Measurements from ENCODE around the gene MYH10. TPM values are rescaled to one million over a fixed set of nuclear protein-coding genes. Genes with fewer than 3 reads are reported as not detected.

Gene MYH10
- 1 to 10 TPM in 3 of 6 donors, under 1 TPM in 2, not detected in 1; 0.35 to 5.0 (median 1.9) TPM for polyA plus RNA-seq (ENCODE audit: low read depth in 6 of 6)

DNA sequence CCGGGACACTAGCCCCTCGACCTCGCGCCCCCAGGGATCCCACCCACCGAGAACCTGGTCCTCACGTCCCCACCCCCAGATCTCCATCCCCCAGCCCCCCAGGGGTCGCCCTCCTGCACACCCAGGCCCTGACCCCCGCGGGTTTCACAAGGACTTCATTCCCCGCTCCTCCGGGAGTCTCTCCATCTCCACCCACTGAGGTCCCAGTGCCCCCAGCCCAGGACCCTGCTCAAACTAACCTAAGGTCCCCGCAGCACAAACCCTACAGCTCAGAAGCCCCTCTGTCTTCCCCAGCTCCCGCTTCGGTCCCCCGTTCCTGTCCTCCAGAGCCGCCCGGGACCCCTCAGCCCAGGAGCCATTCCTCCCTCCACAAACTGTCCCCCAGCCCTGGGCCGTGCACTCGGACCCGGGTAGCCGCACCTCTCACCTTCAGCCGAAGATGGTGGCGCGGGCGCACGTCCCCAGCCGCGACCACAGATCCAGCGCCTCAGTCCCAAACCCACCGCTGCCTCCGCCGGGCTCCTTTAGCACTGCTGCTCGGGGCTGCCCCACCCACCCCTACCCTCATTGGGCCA is at the start of gene MYH10:
TSS of gene MYH10 (minus strand) at position 499 of the 575 bp plus-strand sequence. CDS start 7,479 bp downstream, outside the sequence.
- Mint-ChIP-seq H3K4me3 (peak within 1 kb of the TSS; percentile 91 to 100 (median 99)), H3K9me3 (peaks cover 0 to 1% (median 0%) of the 10 kb centered on the region in 7 donors), H3K4me1 (peaks cover 12 to 18% (median 16%) of the 10 kb centered on the region in 3 donors), H3K27me3 (peaks cover 36 to 55% (median 51%) of the 10 kb centered on the region in 3 donors), H3K36me3 (peaks cover 0 to 6% of the 10 kb centered on the region in 2 donors), H3K27ac (peak within 1 kb of the TSS; percentile 58 to 91 (median 82))
- ATAC-seq (ENCODE audit: low read depth in 2 of 2): no peak
- no peak for DNase-seq

DNA sequence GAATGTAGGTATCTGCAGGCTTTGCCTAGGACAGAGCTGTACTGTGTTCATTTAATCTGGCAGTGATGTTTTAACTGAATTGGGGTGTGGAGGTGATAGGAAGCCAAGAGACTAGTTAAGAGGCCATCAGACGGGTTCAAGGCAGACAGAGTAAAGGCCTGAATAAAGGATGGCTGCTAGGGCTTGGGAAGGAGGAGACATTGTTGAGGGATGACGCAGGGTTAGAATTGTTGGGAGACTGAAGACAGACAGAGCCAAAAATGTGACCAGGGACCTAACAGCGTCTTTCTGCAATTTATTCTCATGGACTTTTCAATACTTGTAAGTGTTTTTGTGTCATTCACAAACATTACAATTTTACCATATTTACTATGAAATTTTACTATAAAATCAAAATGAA is 48.6 kb upstream of the MYH10 start:
- peaks cover 7 to 27% (median 20%) of the 10 kb centered on the region in 3 donors for H3K27me3 Mint-ChIP-seq
- no peak overlapping the region for H3K27ac Mint-ChIP-seq
- H3K4me3 Mint-ChIP-seq: no peak overlapping the region
- DNase-seq: no peak
- ATAC-seq (ENCODE audit: low read depth in 2 of 2): no peak
- no peaks in the 10 kb centered on the region for H3K4me1 Mint-ChIP-seq
- no peaks in the 10 kb centered on the region for H3K36me3 Mint-ChIP-seq
- H3K9me3 Mint-ChIP-seq: peaks cover 0 to 12% (median 5%) of the 10 kb centered on the region in 7 donors

DNA sequence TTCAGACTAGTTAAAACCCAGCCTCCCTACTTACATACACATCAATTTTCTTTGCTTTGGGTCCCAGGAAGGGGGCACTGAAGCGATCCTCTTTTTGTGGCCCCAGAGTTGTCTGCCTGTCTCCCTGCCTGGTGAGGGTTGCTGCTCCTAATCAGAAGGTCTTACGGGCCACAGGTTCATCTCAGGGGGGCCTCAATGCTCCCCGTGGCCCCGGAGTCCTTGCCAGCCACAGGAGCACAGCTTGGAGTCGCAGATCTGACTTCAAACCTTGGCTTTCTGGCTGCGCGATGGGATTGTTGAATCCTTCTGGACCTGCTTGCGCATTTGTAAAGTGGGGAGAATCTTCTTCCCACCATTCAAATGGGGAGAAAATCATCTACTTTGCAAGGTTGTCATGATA is 44.8 kb upstream of the MYH10 start:
- no peak overlapping the region for H3K27ac Mint-ChIP-seq
- peaks cover 10 to 24% (median 15%) of the 10 kb centered on the region in 3 donors for H3K27me3 Mint-ChIP-seq
- no peaks in the 10 kb centered on the region for H3K4me1 Mint-ChIP-seq

DNA sequence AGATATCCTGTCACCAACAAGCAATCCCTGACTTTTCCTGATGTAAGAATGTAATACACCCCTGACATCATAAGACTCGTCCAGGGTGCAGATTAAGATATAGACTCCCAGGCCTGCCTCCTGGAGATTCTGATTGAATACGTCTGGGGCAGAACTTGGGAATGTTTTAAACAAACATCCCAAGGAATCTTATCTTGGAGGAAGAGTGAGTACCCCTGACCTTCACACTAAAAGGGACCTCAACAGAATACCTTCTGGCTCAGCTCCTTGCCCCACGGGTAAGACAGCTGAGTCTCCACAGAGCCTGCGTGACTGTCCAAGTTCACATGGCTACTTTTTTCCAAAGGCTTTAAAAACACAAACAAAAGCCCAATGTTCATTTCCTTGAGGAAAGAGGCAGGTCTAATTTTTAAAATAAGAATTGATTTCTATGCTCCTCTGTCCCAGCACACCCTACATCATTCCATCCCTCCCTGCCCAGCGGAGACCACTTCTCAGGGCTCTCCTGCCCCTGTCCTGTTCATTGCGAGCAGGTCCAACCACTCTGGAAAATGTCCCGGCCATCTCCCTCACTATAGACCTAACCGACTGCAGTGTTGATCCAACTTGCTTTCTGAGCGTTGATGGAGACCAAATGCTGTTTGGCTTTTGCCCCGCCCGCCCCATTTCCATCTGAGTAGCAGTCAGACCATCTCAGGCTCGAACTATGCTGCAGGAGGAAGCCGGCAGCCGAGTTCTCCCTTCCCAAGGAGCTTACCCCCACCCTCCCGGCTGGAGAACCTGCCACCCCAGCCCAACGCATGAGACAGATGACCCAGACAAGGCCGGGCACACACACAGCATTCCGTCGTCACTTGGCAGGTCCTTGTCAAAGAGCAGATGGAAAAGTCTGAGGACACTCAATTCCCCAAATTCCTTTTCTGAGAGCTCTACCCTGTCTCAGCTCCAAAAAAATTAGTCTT is 44.1 kb upstream of the MYH10 start:
- H3K4me3 Mint-ChIP-seq: no peak overlapping the region
- no peak for ATAC-seq (ENCODE audit: low read depth in 2 of 2)

More for the DNA sequence above, 44.8 kb upstream of the MYH10 start:
- ATAC-seq (ENCODE audit: low read depth in 2 of 2): no peak
- peaks cover 0 to 12% (median 5%) of the 10 kb centered on the region in 7 donors for H3K9me3 Mint-ChIP-seq
- no peak overlapping the region for H3K4me3 Mint-ChIP-seq
- no peaks in the 10 kb centered on the region for H3K36me3 Mint-ChIP-seq
- no peak for DNase-seq

GRCh38 chr17:8673612-8674011 is 43.1 kb upstream of the MYH10 start:
- H3K36me3 Mint-ChIP-seq: no peaks in the 10 kb centered on the region
- H3K27ac Mint-ChIP-seq: peak overlapping the region in 1 of 6 donors; percentile 53
- ATAC-seq (ENCODE audit: low read depth in 2 of 2) (no peak), DNase-seq (no peak)
- no peaks in the 10 kb centered on the region for H3K4me1 Mint-ChIP-seq
- H3K9me3 Mint-ChIP-seq: peaks cover 0 to 6% (median 1%) of the 10 kb centered on the region in 7 donors
- H3K27me3 Mint-ChIP-seq: peaks cover 3 to 12% (median 7%) of the 10 kb centered on the region in 3 donors
- no peak overlapping the region for H3K4me3 Mint-ChIP-seq

More for the DNA sequence above, 44.1 kb upstream of the MYH10 start:
- Mint-ChIP-seq H3K27ac (no peak overlapping the region), H3K9me3 (peaks cover 0 to 12% (median 5%) of the 10 kb centered on the region in 7 donors), H3K27me3 (peaks cover 9 to 20% (median 12%) of the 10 kb centered on the region in 3 donors), H3K4me1 (no peaks in the 10 kb centered on the region), H3K36me3 (no peaks in the 10 kb centered on the region)
- DNase-seq: no peak

GRCh38 chr17:8672326-8672725 is 41.8 kb upstream of the MYH10 start:
- no peak overlapping the region for H3K4me3 Mint-ChIP-seq
- ATAC-seq (ENCODE audit: low read depth in 2 of 2) (no peak), DNase-seq (no peak)

GRCh38 chr17:8670421-8670820 is 39.9 kb upstream of the MYH10 start:
- no peak overlapping the region for H3K27ac Mint-ChIP-seq
- no peaks in the 10 kb centered on the region for H3K36me3 Mint-ChIP-seq
- H3K27me3 Mint-ChIP-seq: peaks cover 1 to 20% (median 18%) of the 10 kb centered on the region in 3 donors
- H3K9me3 Mint-ChIP-seq: no peaks in the 10 kb centered on the region
- H3K4me3 Mint-ChIP-seq: no peak overlapping the region
- DNase-seq (no peak), ATAC-seq (ENCODE audit: low read depth in 2 of 2) (no peak)
- H3K4me1 Mint-ChIP-seq: peaks cover 0 to 4% (median 0%) of the 10 kb centered on the region in 3 donors

More at GRCh38 chr17:8672326-8672725, 41.8 kb upstream of the MYH10 start:
- no peaks in the 10 kb centered on the region for H3K36me3 Mint-ChIP-seq
- no peaks in the 10 kb centered on the region for H3K4me1 Mint-ChIP-seq
- peaks cover 0 to 9% (median 8%) of the 10 kb centered on the region in 3 donors for H3K27me3 Mint-ChIP-seq
- no peak overlapping the region for H3K27ac Mint-ChIP-seq
- no peaks in the 10 kb centered on the region for H3K9me3 Mint-ChIP-seq

GRCh38 chr17:8668176-8668740 is 37.7 kb upstream of the MYH10 start:
- ATAC-seq (ENCODE audit: low read depth in 2 of 2): no peak
- no peaks in the 10 kb centered on the region for H3K36me3 Mint-ChIP-seq

GRCh38 chr17:8667421-8667820 is 36.9 kb upstream of the MYH10 start:
- no peak overlapping the region for H3K27ac Mint-ChIP-seq
- DNase-seq: no peak
- no peak for ATAC-seq (ENCODE audit: low read depth in 2 of 2)
- no peak overlapping the region for H3K4me3 Mint-ChIP-seq
- H3K9me3 Mint-ChIP-seq: no peaks in the 10 kb centered on the region
- peaks cover 9 to 33% (median 29%) of the 10 kb centered on the region in 3 donors for H3K27me3 Mint-ChIP-seq
- no peaks in the 10 kb centered on the region for H3K36me3 Mint-ChIP-seq
- H3K4me1 Mint-ChIP-seq: peaks cover 0 to 4% (median 0%) of the 10 kb centered on the region in 3 donors

More at GRCh38 chr17:8668176-8668740, 37.7 kb upstream of the MYH10 start:
- H3K27ac Mint-ChIP-seq: peak overlapping the region in 1 of 6 donors; percentile 17
- peaks cover 9 to 32% (median 23%) of the 10 kb centered on the region in 3 donors for H3K27me3 Mint-ChIP-seq
- H3K4me1 Mint-ChIP-seq: peaks cover 0 to 4% (median 0%) of the 10 kb centered on the region in 3 donors
- no peak for DNase-seq
- no peak overlapping the region for H3K4me3 Mint-ChIP-seq
- H3K9me3 Mint-ChIP-seq: no peaks in the 10 kb centered on the region

DNA sequence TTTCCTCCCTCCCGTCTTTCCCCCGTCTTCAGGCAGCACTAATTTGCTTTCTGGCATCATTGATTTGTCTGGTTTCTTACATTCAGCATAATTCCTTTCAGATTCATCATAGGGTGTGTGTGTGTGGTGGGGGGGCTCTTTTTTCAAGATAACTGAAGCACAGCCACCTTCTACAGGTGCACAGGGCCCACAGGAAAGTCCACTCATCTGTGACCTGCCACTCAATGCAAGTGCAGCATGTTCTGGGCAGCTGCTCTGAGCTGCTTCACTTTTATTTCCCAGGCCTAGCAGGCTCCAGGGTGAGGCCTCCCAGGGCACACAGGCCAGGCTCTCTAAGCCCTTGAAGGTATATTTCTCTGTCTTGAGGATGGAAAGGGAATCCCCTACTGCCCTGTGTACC is 35.2 kb upstream of the MYH10 start:
- ATAC-seq (ENCODE audit: low read depth in 2 of 2): no peak
- DNase-seq: no peak
- H3K4me3 Mint-ChIP-seq: no peak overlapping the region
- peaks cover 0 to 4% (median 0%) of the 10 kb centered on the region in 3 donors for H3K4me1 Mint-ChIP-seq
- no peak overlapping the region for H3K27ac Mint-ChIP-seq
- peaks cover 16 to 46% (median 40%) of the 10 kb centered on the region in 3 donors for H3K27me3 Mint-ChIP-seq
- peaks cover 0 to 8% (median 2%) of the 10 kb centered on the region in 7 donors for H3K9me3 Mint-ChIP-seq
- peaks cover 0 to 6% of the 10 kb centered on the region in 2 donors for H3K36me3 Mint-ChIP-seq

- ATAC-seq (ENCODE audit: low read depth in 2 of 2): no peak
- Mint-ChIP-seq H3K36me3 (peaks cover 0 to 10% of the 10 kb centered on the region in 2 donors), H3K4me1 (peaks cover 0 to 4% (median 0%) of the 10 kb centered on the region in 3 donors), H3K9me3 (peaks cover 0 to 9% (median 3%) of the 10 kb centered on the region in 7 donors), H3K27ac (no peak overlapping the region), H3K27me3 (peaks cover 16 to 43% (median 38%) of the 10 kb centered on the region in 3 donors), H3K4me3 (no peak overlapping the region)
- DNase-seq: no peak
These were observed 34.1 kb upstream of the MYH10 start for GRCh38 chr17:8664456-8665126.

GRCh38 chr17:8662973-8663372 is 32.4 kb upstream of the MYH10 start:
- ATAC-seq (ENCODE audit: low read depth in 2 of 2): no peak
- Mint-ChIP-seq H3K27me3 (peaks cover 16 to 48% (median 42%) of the 10 kb centered on the region in 3 donors), H3K27ac (peak overlapping the region in 1 of 6 donors; percentile 33), H3K4me3 (no peak overlapping the region), H3K36me3 (peaks cover 0 to 10% of the 10 kb centered on the region in 2 donors), H3K4me1 (peaks cover 0 to 4% (median 0%) of the 10 kb centered on the region in 3 donors), H3K9me3 (peaks cover 0 to 9% (median 3%) of the 10 kb centered on the region in 7 donors)
- DNase-seq: no peak
